AG09319 (cell line): ENCODE data around the gene PSMD8.

ENCODE experiments used
- DNase-seq: peaks from one replicate; pipeline ENCODE4 v3.0.0-alpha.2; 2010; ENCODE audit warnings: low read depth; ENCODE audit errors: extremely low read depth
- CTCF ChIP-seq: IDR thresholded peaks from 2 replicates; pipeline ENCODE4 v1.5.1; 2011; ENCODE audit warnings: low read depth, mild to moderate bottlenecking, inconsistent platforms, low read length, moderate library complexity

PSMD8 gene

DNA sequence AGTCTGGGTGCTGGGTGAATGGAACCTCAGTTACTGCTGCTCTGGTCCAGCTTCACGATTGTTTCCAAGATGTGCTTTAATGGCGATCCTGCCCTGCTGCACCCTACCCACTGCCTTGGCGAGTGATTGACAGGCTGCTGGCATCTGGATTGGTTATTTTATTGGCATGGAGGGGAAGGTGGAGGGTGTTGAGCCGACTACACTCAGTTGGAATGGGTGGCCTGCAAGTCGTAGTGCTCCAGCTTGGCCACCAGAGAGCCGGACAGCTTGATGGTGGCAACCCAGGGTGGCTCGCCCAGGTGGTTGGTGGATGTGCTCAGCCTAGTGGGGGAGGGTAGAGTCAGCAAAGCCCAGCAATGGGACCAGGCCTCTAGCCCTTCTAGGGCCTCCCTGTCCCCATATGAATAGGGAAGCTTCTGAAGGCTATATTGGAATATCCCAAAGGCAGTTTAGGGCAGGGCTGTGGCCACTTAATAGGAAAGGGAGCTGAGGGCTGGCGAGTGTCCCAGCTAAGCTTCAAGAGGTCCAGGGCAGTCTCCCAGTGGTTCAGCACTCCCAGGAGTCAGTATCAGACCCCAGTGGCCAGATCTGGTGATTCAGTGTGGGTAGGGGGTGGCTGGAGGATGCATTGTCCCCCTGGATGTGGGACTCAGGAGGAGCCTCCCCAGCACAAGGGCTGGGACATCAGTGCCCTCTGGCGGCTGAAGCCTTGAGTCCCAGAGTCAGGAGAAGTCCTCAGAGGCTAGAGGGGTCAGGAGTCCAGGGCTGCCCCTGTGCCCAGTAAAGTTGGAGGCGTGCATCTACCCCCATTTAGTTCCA is 10.0 kb downstream of the PSMD8 start:
- DNase-seq, result no peak
- TF ChIP-seq CTCF, result peak; percentile 18

DNA sequence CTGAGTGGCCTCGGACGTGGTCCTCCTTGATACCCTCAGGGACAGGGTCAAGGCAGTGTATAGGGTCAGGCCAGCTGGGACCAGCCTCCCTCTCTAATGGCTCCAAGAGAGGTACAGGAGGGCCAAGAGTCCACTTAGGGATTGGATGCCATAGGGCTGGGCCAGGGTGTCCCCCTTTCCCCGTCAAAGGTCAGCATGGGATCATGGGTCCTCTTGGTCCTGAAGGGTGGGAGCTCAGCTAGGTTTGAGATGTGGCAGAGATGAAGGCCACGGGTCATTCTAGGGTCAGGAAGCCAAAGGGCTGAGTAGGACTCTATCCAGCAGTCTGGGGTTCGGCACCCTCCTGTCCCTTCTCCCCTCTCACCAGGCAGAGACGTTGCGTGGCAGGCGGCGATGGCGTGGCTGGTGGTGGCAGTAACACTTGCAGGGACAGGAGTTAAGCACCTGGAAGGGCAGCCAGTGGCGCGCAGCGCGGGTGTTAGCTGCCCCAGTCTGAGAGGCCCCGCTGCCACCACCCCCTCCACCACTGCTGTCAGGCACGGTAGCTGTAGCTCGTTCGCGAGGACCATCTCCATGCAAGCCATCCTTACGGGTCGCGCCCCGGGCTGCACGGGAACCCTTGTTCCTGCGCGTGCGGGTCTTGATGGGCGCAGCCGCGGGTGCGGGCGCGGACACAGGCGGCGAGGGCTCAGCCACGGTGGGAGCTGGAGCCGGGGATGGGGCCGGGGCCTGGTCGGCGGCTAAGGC is 10.9 kb downstream of the PSMD8 start:
- no peak for DNase-seq
- no peak for TF ChIP-seq CTCF

DNA sequence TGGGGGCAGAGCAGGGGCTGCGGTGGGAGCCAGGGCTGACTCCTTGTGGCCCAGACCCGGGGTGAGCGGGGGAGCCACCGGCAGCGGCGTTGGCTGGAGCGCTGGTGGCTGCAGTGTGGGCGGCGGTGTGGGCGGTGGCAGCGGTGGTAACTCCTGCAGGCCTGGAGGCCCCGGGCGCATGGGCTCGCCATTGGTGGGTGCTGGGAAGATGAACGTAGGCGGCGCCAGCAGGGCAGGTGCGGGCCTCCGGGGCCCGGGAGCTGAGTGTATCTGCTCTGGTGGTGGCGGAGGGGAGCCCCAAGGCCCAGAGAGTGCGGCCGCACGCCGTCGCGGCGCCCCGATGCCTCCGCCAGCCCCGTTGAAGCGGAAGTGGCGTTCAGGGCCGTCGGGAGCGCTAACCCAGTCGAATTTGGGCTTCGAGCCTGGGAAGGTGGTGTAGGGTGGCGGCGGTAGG is 11.5 kb downstream of the PSMD8 start:
- no peak for TF ChIP-seq CTCF
- DNase-seq, result no peak

GRCh38 chr19:38386300-38386970 is 12.1 kb downstream of the PSMD8 start:
- DNase-seq, result no peak
- TF ChIP-seq CTCF, result no peak

GRCh38 chr19:38386971-38387549 is 12.7 kb downstream of the PSMD8 start:
- no peak for TF ChIP-seq CTCF
- no peak for DNase-seq

GRCh38 chr19:38387550-38388348 is 13.4 kb downstream of the PSMD8 start, which contains the start of gene GGN:
GGN (minus strand) TSS chr19:38388034; CDS start chr19:38387261, 773 bp downstream.
- DNase-seq, result peak; percentile 85
- TF ChIP-seq CTCF, result no peak
